Ramos (cell line): ENCODE results near the gene ZNF169.
"Not testable (repeated sequence)": the region's sequence is repeated elsewhere in the genome, so short reads cannot be mapped to it uniquely, and the experiment has no call there.

Experiments
- in situ Hi-C: fragments of 300-500 bp; cut with MboI; formaldehyde crosslinking; loops from one replicate; pipeline ENCODE4 v1.14.3; 2022; ENCODE audit warnings: low sequenced_read_pairs; ENCODE audit not compliant: unreplicated experiment

Gene ZNF169

GRCh38 chr9:94281101-94281500 is 22.0 kb downstream of the ZNF169 start:
- in situ Hi-C loops = no loop called here

DNA sequence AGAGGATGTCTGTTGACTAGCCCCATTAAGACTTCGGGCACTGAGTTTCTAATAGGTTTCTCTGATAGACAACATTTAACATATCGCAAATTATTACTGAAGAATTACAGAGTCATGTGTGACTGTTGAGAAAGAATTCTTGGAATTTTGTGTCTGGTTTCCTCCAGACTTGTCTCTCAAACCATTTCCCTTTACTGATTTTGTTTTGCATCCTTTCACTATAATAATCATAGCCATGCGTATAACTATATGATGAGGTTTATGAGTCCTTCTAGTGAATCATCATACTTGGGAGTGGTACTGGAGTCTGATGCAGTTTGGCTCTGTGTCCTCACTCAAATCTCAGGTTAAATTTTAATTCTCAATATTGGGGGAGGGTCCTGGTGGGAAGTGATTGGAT is 27.0 kb downstream of the ZNF169 start:
- in situ Hi-C loops = no loop called here

DNA sequence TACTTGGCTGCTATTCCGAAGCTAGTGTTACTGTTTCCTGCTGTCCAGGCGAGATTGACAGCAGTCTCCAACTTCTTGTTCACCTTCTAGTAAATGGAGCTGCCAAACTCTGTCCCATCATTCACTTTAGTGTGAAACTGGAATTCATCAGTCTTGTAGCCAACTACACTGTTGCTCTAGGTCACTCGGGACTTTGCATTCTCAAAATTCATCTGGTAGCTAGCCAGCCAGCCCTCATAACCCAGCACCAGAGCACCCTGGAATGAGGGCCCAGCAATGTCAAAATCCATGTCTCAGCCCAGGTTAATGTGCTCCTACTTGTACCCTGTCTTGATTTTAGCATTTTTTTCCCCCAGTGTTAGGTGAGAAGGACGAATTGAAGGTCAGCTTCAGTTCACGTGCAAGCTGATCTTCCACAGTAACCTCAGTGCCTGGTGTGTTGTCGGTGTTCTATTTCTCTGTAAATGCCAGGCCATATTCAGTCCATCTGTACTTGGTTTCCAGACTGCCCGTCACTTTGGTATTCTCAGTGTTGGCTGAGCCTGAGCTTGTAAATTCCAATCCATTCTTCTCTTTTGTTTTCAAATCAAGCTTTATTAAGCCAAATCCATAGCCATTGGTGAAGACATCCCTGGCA is 28.9 kb downstream of the ZNF169 start:
- in situ Hi-C loops = no loop called here

GRCh38 chr9:94289691-94290090 is 30.6 kb downstream of the ZNF169 start:
- in situ Hi-C loops = no loop called here

DNA sequence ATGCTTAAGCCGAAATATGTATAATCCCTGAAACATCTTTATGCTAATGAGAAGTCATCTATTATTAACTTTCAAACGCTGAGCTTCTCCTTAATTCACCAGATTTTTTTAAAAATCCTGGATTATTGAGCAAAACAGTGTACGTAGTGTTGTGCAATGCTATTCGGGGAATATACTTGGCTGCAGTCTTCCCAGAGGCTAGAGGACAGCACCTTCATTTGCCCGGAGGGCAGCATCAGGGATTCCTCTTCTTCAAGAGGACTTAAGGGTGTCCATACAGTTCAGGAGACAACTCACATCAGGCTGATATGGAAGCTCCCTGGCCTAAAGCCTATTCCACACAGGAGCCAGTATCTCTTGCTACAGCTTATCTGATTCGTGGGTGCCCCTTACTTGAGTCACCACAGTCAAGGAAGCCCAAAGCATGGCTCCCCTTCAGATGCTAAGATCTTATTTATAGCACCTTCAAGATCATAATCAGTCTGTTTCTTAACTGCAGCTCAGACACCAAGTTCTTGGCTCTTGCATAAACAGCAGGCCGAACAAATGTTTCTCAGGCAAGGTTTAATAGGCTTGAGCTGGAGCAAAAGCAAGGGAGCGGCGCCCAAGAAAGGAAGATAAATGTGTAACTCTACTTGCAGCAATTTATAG is 40.0 kb downstream of the ZNF169 start:
- in situ Hi-C loops = no loop called here

GRCh38 chr9:94300470-94301301 is 41.6 kb downstream of the ZNF169 start:
- in situ Hi-C loops = no loop called here

- in situ Hi-C loops = no loop called here
These were observed 42.5 kb downstream of the ZNF169 start for GRCh38 chr9:94301583-94301982.

DNA sequence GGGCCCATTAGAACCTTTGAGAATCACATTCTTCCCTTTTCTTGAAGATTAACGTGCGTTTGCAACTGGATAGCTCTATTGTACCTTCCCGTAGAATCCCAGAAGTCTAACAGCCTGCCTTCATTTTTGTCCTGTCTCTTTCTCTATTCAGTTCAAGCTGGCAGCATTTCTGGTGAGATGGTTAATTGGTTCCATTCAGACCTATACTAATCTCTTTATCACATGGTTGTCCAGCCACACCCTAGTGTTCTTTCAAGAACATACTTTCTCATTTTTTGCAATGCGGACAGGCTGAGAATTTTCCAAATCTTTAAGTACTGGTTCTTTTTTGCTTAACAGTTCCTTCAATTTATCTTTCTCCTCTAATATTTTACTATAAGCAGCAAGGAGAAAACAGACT is 43.3 kb downstream of the ZNF169 start:
- in situ Hi-C loops = no loop called here

- in situ Hi-C loops = no loop called here
These were observed 44.2 kb downstream of the ZNF169 start for GRCh38 chr9:94303321-94303720.

- in situ Hi-C loops = not testable (repeated sequence)
These were observed 56.2 kb downstream of the ZNF169 start for GRCh38 chr9:94315034-94315984.

DNA sequence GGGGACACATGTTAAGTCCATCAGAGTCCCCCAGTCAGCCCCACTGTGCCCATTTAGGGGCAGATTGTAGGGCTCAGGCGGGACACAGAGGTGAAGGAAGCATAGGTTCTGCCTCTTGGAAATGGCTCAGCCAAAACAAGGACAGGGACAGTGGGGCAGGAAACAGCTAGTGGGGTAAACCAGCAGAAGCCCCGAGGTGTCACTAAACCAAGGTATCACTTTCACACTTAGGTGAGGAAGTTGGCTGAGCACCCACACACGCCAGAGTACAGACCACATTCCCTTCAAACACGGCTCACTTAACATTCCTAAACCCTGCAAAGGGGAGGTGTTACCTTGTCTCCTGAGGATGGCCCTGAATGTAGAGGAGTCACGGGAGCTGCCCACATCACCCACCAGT is 57.1 kb downstream of the ZNF169 start:
- in situ Hi-C loops = not testable (repeated sequence)

DNA sequence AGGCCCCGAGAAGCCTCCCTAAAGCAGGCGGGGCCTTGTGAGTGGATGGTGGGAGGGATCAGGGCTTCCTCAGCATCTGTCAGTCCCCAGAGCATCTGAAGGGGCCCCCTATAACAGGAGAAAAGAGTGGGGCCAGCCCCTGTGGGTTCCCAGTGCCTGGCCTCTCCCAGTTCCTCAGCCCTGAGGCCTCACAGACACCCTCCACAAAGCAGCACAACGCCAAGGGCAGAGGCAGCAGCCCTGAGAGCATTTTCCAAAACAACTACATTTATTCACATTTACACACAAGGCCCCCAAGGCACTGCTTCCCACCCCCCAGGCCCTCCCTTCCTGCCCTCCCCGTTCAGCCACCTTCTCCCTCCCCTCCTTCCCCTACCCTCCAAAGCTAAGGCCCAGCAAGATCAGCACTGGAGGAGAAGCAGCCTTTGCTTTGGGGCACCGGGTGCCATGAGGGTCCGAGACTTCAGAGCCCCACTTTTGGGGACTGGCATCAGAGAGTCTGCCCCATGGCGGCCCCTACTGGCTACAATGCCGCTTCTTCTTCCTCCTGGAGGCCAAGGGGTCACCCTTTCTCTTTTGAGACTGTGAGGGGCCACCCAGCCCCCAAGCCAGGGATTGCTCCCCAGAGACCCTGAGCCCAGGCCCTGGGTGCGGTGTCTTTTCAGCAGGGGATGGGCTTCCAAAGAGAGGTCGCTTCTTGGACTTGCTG is 59.0 kb downstream of the ZNF169 start:
- in situ Hi-C loops = not testable (repeated sequence)

GRCh38 chr9:94322342-94322940 is 63.3 kb downstream of the ZNF169 start:
- in situ Hi-C loops = not testable (repeated sequence)

GRCh38 chr9:94323153-94323798 is 64.2 kb downstream of the ZNF169 start:
- in situ Hi-C loops = not testable (repeated sequence)

DNA sequence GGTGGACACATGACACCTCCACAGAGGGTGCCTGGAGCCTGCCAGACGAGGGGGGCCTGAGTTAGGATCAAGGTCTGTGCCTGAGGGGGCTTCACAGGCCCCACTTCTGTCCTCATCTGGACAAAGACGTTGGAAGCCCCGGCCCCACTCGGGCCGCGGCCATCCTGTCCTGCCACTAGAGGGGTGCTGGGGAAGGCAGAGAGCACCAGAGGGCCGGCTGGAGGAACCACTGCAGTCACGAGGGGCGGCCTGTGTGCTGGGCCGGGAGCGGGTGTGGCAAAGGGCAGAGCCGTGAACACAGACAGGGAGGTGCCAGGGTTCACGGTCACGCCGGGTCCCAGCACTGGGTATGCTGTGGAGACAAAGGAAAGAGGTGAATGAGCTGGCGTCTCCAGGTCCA is 66.5 kb downstream of the ZNF169 start:
- in situ Hi-C loops = not testable (repeated sequence)

- in situ Hi-C loops = not testable (repeated sequence)
These were observed 69.4 kb downstream of the ZNF169 start, which contains the start of gene NUTM2F for GRCh38 chr9:94328544-94328943. Gene NUTM2F, minus strand, starts transcription at chr9:94328644. Its CDS starts 21 bp downstream, at chr9:94328623.

DNA sequence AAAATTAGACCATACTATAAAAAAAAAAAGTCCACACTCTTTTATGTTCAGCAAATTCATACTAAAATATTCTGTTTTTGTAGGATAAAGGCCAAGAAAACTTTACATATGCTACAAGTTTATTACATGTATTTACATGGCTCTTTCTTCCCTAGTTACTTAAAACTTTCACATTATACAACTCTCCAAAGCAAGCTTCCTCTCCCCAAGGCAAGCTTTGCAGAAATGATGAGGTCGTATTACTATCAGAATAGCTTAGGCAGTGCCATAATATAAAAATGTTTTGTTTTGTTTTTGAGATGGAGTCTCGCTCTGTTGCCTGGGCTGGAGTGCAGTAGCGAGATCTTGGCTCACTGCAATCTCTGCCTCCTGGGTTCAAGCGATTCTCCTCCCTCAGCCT is 77.3 kb downstream of the ZNF169 start:
- in situ Hi-C loops = not testable (repeated sequence)

DNA sequence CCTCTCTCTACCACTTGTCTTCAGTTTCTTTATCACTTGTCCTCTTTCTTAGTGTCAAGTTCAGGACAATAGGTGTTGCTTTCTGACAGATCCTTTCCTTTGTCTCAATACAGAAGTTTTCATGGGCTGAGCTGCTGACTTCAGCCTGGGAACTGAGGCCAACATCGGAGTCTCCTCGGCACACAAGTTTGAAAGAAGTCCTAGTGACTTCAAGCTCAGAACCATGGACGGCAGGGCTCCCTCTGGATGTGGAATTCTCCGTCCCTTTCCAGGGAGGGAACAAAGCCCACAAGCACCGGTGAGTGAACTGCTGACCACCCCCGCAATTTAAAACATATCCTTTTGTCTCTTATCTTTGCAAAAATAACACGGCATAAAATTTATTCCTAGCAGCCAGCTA is 79.6 kb downstream of the ZNF169 start:
- in situ Hi-C loops = not testable (repeated sequence)

GRCh38 chr9:94339657-94340056 is 80.6 kb downstream of the ZNF169 start:
- in situ Hi-C loops = not testable (repeated sequence)
